Caco-2 (cell line): ENCODE measurements around the gene PPM1L. TPM values are rescaled to one million over a fixed set of nuclear protein-coding genes. Genes with fewer than 3 reads are reported as not detected.

ENCODE experiments used
- BruUV-seq: library from RNA; stranded (reverse); fragments of 400-500 nt; replicated peaks from 2 replicates; lab custom pipeline; 2021; lab: Mats Ljungman, UMichigan
- CTCF ChIA-PET: fragments of 300-600 bp; sonication (Branson Sonifier 250); formaldehyde crosslinking; loops from one replicate; lab custom pipeline; 2022; ENCODE audit warnings: antibody characterized with exemption; lab: Charles Lee
- POLR2A ChIA-PET: fragments of 300-600 bp; sonication (Branson Sonifier 250); formaldehyde crosslinking; loops from one replicate; lab custom pipeline; 2022; ENCODE audit warnings: antibody characterized with exemption; lab: Charles Lee
- DNase-seq, 2 experiments: peaks; one replicate each; pipeline versions ENCODE4 v3.0.0 to v3.0.0-alpha.2; 2020 to 2022
- H3K27me3 ChIP-seq: replicated peaks from 2 replicates; pipeline ENCODE4 v1.6.0; 2011; ENCODE audit warnings: low read length; ENCODE audit not compliant: control insufficient read depth, insufficient read depth
- H3K36me3 ChIP-seq: 2 replicates; pipeline ENCODE4 v1.5.1; 2011; ENCODE audit warnings: low read length; ENCODE audit not compliant: control insufficient read depth, insufficient read depth
- H3K4me1 ChIP-seq: fragments of 250-450 bp; sonication (Bioruptor Pico); 2 replicates; pipeline ENCODE4 v1.5.1; 2020; ENCODE audit warnings: mild to moderate bottlenecking
- H3K4me3 ChIP-seq: 2 replicates; pipeline ENCODE4 v1.5.1; 2011; ENCODE audit warnings: low read depth, mild to moderate bottlenecking, control low read depth, low read length
- H3K9me3 ChIP-seq: fragments of 250-450 bp; sonication (Bioruptor Pico); 2 replicates; pipeline ENCODE4 v1.5.1; 2020; ENCODE audit warnings: mild to moderate bottlenecking, moderate library complexity
- H3K27ac Mint-ChIP-seq: one replicate; pipeline ENCODE4 v1.8.0; 2022; ENCODE audit warnings: mixed read lengths; ENCODE audit not compliant: unreplicated experiment
- H3K27me3 Mint-ChIP-seq: one replicate; pipeline ENCODE4 v1.8.0; 2022; ENCODE audit warnings: mixed read lengths; ENCODE audit not compliant: insufficient read depth, unreplicated experiment
- H3K36me3 Mint-ChIP-seq: one replicate; pipeline ENCODE4 v1.8.0; 2022; ENCODE audit warnings: mild to moderate bottlenecking, mixed read lengths; ENCODE audit not compliant: insufficient read depth, unreplicated experiment
- H3K4me1 Mint-ChIP-seq: one replicate; pipeline ENCODE4 v1.8.0; 2022; ENCODE audit warnings: low read depth, mixed read lengths; ENCODE audit not compliant: unreplicated experiment
- H3K4me3 Mint-ChIP-seq: one replicate; pipeline ENCODE4 v1.8.0; 2022; ENCODE audit warnings: mild to moderate bottlenecking, moderate library complexity, mixed read lengths; ENCODE audit not compliant: unreplicated experiment
- H3K9me3 Mint-ChIP-seq: one replicate; pipeline ENCODE4 v1.8.0; 2022; ENCODE audit warnings: mixed read lengths; ENCODE audit not compliant: unreplicated experiment
- intact Hi-C: fragments of 100-400 bp; cut with micrococcal nuclease; formaldehyde crosslinking; loops from one replicate; pipeline ENCODE4 v1.10.0; 2022; ENCODE audit not compliant: unreplicated experiment
- total RNA-seq: library from RNA; stranded (reverse); gene quantifications from 2 replicates; pipeline ENCODE4 v1.2.3, GENCODE V29; 2022
- TF ChIP-seq, protein P1 (sequence below), 2 experiments: fragments of 200-600 bp in 1 of 2; IDR thresholded peaks; 1 replicate in 1 of 2; 2 replicates in 1 of 2; pipeline versions ENCODE4 v1.5.1 to v1.8.0; 2011 to 2022; ENCODE audit warnings: antibody characterized with exemption in 1 of 2, control low read depth in 1 of 2, inconsistent platforms in 1 of 2, low read depth in 1 of 2, low read length in 1 of 2, mild to moderate bottlenecking in 1 of 2, moderate library complexity in 1 of 2; ENCODE audit not compliant: insufficient read depth in 1 of 2, severe bottlenecking in 1 of 2, unreplicated experiment in 1 of 2

Gene PPM1L
- total RNA-seq, 1 experiment from 2014 or later: 2.0 TPM

GRCh38 chr3:160986069-160986468 lies 230.0 kb downstream of the PPM1L start:
- Mint-ChIP-seq H3K4me3 (no peak overlapping the region), H3K36me3 (no peaks in the 10 kb centered on the region), H3K27ac (no peak overlapping the region), H3K4me1 (no peaks in the 10 kb centered on the region), H3K27me3 (no peaks in the 10 kb centered on the region), H3K9me3 (peaks cover 14% of the 10 kb centered on the region)
- ChIA-PET CTCF (no interaction called here), POLR2A (no interaction called here)
- TF ChIP-seq, protein P1, sequence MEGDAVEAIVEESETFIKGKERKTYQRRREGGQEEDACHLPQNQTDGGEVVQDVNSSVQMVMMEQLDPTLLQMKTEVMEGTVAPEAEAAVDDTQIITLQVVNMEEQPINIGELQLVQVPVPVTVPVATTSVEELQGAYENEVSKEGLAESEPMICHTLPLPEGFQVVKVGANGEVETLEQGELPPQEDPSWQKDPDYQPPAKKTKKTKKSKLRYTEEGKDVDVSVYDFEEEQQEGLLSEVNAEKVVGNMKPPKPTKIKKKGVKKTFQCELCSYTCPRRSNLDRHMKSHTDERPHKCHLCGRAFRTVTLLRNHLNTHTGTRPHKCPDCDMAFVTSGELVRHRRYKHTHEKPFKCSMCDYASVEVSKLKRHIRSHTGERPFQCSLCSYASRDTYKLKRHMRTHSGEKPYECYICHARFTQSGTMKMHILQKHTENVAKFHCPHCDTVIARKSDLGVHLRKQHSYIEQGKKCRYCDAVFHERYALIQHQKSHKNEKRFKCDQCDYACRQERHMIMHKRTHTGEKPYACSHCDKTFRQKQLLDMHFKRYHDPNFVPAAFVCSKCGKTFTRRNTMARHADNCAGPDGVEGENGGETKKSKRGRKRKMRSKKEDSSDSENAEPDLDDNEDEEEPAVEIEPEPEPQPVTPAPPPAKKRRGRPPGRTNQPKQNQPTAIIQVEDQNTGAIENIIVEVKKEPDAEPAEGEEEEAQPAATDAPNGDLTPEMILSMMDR (IDR thresholded peaks at IDR 0.05; ENCODE audit: insufficient read depth in 1 of 2, low read depth in 1 of 2, low read length in 1 of 2, severe bottlenecking in 1 of 2, unreplicated experiment in 1 of 2): no peak
- intact Hi-C loops: no loop called here
- BruUV-seq: no TSS peak
- Histone ChIP-seq H3K4me1 (no peaks in the 10 kb centered on the region), H3K4me3 (no peak overlapping the region), H3K9me3 (0 out of 2 replicates have a peak, but pooled peaks cover 7% of the 10 kb centered on the region), H3K36me3 (no peaks in the 10 kb centered on the region), H3K27me3 (no peaks in the 10 kb centered on the region)
- no peak for DNase-seq

- Mint-ChIP-seq H3K36me3 (no peaks in the 10 kb centered on the region), H3K9me3 (no peaks in the 10 kb centered on the region), H3K27ac (no peak overlapping the region), H3K27me3 (no peaks in the 10 kb centered on the region), H3K4me1 (no peaks in the 10 kb centered on the region), H3K4me3 (no peak overlapping the region)
- BruUV-seq: no TSS peak
- TF ChIP-seq, protein P1 (IDR thresholded peaks at IDR 0.05; ENCODE audit: insufficient read depth in 1 of 2, low read depth in 1 of 2, low read length in 1 of 2, severe bottlenecking in 1 of 2, unreplicated experiment in 1 of 2): no peak
- no peaks in the 10 kb centered on the region for H3K4me1 ChIP-seq
- no peaks in the 10 kb centered on the region for H3K27me3 ChIP-seq
- no peak for DNase-seq
- 0 out of 2 replicates have a peak, but pooled peaks cover 3% of the 10 kb centered on the region for H3K9me3 ChIP-seq
- intact Hi-C loops: no loop called here
- no peak overlapping the region for H3K4me3 ChIP-seq
- ChIA-PET POLR2A (no interaction called here), CTCF (no interaction called here)
- H3K36me3 ChIP-seq: no peaks in the 10 kb centered on the region
Measured at GRCh38 chr3:160987982-160988964, 232.2 kb downstream of the PPM1L start.

DNA sequence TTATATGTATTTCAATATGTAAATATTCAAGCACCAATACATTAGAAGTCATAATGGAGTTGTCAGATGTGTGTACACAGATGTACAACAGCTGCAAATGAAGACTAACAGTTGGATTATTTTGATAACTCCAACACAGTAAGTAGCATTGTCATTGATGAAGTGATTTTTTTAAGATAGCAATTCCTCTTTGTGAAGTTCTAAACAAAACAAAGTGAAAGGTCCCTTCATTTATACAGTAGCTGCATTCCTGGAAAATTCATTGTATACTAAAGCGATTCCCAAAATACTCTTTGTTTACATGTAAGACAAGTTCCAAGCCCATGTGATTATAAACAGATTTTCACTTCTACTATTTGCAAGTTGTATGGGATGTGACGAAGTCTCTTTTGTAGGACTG lies 234.4 kb downstream of the PPM1L start:
- ChIA-PET CTCF (no interaction called here), POLR2A (no interaction called here)
- no peak for DNase-seq
- Mint-ChIP-seq H3K4me1 (no peaks in the 10 kb centered on the region), H3K27ac (no peak overlapping the region), H3K9me3 (no peaks in the 10 kb centered on the region), H3K36me3 (peaks cover 4% of the 10 kb centered on the region), H3K4me3 (no peak overlapping the region), H3K27me3 (no peaks in the 10 kb centered on the region)
- intact Hi-C loops: no loop called here
- Histone ChIP-seq H3K4me3 (no peak overlapping the region), H3K9me3 (no peaks in the 10 kb centered on the region), H3K36me3 (no peaks in the 10 kb centered on the region), H3K27me3 (no peaks in the 10 kb centered on the region), H3K4me1 (no peaks in the 10 kb centered on the region)
- BruUV-seq: no TSS peak
- TF ChIP-seq, protein P1 (IDR thresholded peaks at IDR 0.05; ENCODE audit: insufficient read depth in 1 of 2, low read depth in 1 of 2, low read length in 1 of 2, severe bottlenecking in 1 of 2, unreplicated experiment in 1 of 2): no peak
